NCI-H2227 (cell line): ENCODE data around the gene COBLL1.

Source experiments
- DNase-seq: peaks from one replicate; lab custom pipeline; 2025; ENCODE audit not compliant: unreplicated experiment; lab: John Stamatoyannopoulos, UW

COBLL1 gene

DNA sequence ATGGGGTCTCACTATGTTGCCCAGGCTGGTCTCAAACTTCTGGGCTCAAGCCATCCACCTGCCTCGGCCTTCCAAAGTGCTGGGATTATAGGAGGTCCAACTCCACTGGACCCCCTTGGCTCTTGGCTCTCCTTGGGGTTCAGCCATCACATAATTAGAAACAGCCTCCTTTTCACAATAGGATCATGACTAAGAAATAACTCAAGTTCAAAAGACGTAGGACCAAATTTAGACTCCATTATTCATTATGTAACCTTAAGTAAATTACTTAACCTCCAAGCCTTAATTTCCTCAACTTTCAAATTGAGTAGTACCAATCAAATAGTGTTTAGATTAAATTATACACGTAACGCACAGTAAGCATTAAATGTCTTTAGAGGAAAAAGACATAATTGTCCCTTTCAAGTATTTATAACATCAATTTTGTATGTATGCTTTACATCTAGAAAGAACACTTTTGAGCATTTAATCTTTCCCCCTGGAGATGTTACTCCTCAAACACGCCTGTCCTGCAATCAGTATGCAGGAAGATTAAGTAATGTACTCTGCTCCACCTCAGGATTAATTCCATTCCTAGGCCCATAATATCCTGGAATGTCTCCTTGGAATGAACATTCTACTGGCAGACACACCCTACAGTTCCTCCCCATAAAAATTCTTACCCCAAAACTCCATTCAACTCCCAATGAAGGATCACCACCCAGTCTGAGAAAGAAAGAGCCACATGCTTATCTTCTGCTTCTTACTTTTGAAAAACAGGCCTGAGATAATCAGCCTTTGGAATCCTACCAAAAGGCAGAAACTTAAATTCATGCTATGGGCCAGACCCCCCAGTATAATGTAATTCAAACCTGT is 49.1 kb downstream of the COBLL1 start:
- no peak for DNase-seq

- DNase-seq = no peak
Measured at GRCh38 chr2:164789968-164790367, 51.7 kb downstream of the COBLL1 start.

DNA sequence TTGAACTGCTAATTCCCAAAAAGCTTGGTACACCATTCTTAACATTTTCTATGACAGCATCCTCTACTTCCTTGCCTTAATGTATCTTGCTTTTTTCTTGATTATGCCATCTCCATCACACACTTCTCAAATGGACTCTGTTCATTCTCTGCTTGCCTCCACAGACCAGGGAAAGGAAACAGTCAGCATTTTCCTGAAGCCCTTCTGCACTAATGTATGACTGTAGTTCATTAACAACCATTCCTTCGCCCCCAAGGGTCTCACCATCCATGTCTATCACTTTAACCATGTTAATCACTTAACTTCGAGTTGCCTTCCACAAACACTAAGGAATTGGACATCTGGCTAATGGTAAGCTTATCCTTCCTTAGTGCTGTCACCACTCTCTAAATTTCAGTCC is 54.8 kb downstream of the COBLL1 start:
- no peak for DNase-seq

DNA sequence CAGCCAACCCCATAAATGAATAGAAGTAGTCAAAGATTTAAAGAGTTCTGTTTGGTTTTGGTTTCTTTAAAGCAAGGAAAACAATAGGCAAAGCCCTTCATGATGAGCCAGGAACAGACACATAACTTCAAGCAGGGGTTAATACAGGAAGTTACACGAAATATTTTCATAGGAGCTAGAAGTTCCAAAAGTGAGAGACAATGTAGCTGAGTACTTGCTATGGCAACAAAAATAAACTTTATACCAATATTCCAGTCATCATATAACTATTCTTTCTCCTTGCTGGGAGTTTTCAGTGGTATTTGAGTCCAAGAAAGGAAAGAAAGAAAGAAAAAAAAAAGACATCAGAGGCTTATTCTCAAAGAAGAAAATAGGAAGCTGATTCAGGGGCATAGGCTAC is 56.2 kb downstream of the COBLL1 start:
- DNase-seq = no peak

DNA sequence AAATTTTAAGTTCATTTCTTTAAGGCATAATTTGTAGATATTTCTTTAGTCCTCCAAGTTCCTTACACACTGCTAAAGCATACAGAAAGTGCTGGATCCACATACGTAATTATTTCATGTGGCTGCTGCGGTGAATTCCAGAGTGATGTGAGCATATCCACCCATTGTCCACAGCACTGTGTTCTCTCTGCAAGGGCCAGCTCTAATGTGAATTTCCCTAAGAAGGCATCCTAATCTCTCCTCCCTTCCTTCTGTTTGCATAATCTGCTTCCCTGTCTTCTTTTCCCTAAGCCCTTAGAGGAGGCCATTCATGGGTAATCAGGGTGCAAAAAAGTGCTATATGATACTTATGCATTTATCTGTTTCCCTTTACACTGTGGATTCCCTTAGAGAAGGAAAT is 57.2 kb downstream of the COBLL1 start:
- no peak for DNase-seq

DNA sequence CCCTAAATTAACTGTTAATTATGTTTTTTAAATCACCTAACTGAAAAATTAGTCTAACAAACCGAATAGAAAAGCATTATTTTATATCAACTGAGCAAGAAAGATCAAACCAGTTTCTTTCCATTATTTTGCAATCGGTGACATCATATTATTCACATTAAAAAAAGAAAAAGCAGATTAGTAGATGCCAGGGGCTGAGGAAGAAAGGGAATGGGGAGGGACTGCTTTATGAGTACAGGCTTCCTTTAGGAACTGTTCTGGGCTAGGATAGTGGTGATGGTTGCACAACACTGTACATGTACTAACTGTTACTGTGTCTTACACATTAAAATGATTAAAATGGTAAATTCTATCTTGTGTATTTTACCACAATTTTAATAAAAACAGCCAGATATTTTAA is 59.3 kb downstream of the COBLL1 start:
- DNase-seq = no peak

GRCh38 chr2:164781394-164781793 is 60.2 kb downstream of the COBLL1 start:
- no peak for DNase-seq

GRCh38 chr2:164780611-164781178 is 60.9 kb downstream of the COBLL1 start:
- DNase-seq = no peak

DNA sequence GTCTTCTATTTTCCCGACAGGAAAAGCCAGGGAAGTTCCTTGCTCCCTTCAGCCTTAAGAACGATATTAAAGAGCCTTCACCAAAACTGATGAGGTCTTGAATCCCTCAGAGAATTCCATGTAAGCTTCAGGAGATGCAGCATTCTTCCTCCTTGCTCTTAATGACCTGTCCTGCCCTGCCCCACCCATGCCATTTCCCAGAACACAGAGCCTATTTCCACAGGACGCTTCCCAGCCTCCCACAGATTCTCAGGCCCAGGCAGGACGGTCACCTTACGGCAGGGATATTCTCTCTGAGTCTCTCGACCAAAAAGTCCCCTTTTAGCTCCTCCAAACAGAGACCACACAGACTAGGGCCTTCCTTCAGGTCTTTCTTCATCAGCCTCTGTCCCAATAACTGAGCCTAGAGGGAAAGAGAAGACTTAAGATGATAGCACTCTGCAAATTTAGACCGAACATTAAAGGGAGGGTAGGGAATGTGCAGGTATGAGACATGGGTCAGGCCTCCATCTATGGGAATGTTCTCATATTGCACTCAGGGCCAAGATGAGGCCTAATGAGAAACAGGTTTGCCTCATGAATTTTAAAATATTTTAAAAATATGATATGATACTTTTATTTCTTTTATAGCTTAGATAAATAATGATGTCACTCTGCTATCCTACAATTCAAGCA is 62.1 kb downstream of the COBLL1 start:
- DNase-seq = no peak

DNA sequence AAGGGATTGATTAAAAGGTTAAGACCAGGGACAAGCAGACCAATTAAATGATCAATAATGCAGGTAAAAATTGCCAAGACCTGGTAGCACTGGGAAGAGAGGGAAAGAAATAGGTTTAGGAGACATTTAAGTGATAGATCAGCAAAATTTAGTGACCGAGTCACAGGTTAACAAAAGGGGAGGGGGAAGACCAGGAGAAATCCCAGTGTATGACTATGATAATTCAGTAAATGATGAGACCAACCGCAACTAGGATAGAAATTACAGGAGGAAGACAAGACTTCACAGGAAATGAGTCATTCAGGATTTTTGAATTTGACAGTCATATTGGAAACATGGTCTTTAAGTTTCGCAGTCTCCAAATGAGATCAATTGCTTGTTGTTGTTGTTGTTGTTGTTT is 62.9 kb downstream of the COBLL1 start:
- DNase-seq = no peak

- DNase-seq = no peak
Measured at GRCh38 chr2:164777847-164778461, 63.7 kb downstream of the COBLL1 start.

GRCh38 chr2:164773635-164774034 is 68.0 kb downstream of the COBLL1 start:
- DNase-seq = no peak

DNA sequence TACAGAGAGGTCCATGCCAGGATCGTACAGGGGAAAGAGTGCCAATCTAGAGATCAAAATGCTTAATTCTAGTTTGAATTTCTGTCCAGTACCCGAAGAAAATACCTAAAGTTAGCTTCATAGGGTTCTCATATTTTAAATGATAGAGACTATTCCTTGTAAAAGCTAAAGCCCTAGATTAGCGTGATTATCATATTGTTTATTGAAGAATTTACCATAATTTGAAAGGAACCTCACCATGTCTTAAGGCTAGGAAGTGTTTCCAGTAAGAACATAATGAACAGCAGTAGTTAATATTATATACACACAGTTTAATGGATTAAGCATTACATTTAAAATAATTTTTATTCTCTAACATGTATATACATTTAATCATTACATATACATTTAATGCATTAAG is 68.5 kb downstream of the COBLL1 start:
- DNase-seq = no peak

- DNase-seq = no peak
Measured at GRCh38 chr2:164771897-164772296, 69.7 kb downstream of the COBLL1 start.

DNA sequence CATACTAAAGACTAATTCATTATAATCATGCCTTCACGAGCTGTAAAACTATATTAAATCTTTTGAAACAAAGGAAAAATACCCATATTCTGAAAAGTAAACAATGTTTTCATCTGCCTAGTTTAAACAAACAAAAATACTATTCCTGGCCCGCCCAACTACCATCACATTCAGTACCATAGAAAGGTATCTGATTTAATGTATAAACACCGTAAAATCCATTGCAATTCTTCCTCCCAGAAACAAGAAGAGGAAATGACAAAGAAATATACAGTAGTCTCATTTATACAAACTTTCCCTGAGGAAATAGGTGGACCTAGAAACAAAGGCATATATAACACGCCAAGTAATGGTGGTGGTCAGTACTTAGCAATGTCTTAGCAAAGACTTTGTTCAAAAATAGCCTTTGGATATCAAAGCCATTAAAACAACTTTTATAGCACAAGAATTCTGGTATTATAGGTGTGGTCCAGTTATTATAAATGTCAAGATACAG is 71.2 kb downstream of the COBLL1 start:
- no peak for DNase-seq

DNA sequence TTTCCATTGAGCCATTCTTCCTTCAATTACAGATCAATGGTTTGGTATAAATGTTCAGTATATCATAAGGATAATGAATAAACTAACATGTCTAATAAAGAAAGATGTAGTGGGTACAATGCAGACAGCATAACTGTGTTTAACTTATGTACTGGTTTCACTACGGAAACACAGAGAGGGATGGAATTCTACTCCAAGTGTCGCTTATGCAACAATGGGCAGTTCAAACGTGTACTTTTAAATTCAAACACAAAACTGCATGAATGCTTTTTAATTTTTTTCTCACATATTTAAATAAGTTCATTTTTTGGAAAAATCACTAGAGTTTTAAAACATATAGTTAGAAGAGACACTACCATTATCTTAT is 74.7 kb downstream of the COBLL1 start:
- no peak for DNase-seq

DNA sequence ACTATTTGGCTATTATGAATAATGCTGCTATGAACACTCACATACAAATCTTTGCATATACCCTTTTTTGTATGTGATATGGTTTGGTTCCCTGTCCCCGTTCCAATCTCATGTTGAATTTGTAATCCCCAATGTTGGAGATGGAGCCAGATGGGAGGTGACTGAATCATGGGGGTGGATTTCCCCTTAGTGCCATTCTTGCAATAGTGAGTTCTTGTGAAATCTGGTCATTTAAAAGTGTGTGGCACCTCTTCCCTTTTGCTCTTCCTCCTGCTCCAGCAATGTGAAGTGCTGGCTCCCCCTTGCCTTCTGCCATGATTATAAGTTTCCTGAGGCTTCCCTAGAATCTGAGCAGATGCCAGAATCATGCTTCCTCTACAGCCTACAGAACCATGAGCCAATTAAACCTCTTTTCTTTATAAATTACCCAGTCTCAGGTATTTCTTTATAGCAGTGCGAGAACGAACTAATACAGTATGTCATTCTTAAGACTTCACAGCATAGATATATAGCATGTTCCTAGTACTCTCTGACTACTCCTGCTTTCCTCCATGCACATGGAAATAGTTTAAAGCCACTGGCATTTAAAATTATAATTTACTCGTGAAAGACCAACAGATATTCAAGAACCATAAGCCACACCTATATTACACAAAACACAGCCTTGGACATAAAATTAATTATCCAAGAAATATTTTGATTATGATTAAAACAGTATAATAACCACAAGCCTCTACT is 75.2 kb downstream of the COBLL1 start:
- DNase-seq = no peak

DNA sequence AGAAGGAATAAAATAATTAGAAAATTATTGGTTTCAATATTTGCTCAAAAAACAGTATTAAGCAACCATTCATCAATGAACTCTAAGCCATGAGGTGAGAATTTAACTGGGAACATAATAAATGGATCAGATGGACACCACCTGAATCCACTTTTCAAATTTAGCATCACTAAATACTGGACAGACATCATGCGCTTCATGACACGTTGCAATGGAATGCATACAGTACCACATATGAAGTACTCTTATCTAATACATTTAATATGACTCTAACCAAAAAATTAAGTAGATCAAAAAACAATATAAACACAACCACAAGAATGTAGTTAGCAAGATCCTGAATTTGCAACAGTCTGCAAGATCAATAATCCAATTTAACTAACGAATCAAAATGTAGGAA is 76.6 kb downstream of the COBLL1 start:
- DNase-seq = no peak

- DNase-seq = no peak
Measured at GRCh38 chr2:164764474-164764873, 77.1 kb downstream of the COBLL1 start.

- no peak for DNase-seq
Measured at GRCh38 chr2:164763431-164763830, 78.2 kb downstream of the COBLL1 start.
